GM08714 (cell line): ENCODE results near the gene PTGFRN.

Experiments
- H3K4me3 ChIP-seq: fragments of 200-500 bp; sonication (Bioruptor generic); 2 replicates; pipeline ENCODE4 v1.5.1; 2014; ENCODE audit warnings: mild to moderate bottlenecking, low read length, inconsistent platforms
- ZNF274 ChIP-seq: IDR thresholded peaks from 2 replicates; pipeline ENCODE4 v1.6.1; 2012; ENCODE audit warnings: mild to moderate bottlenecking, low read depth, low read length

Gene PTGFRN

GRCh38 chr1:116994411-116994810 is 84.7 kb downstream of the PTGFRN start:
- TF ChIP-seq ZNF274 = no peak
- H3K4me3 ChIP-seq = no peak overlapping the region

GRCh38 chr1:116997066-116997465 is 87.3 kb downstream of the PTGFRN start:
- no peak for TF ChIP-seq ZNF274
- no peak overlapping the region for H3K4me3 ChIP-seq

GRCh38 chr1:116997636-116998035 is 87.9 kb downstream of the PTGFRN start:
- TF ChIP-seq ZNF274 = no peak

GRCh38 chr1:116999596-116999995 is 89.9 kb downstream of the PTGFRN start:
- no peak overlapping the region for H3K4me3 ChIP-seq
- no peak for TF ChIP-seq ZNF274

More at GRCh38 chr1:116997636-116998035, 87.9 kb downstream of the PTGFRN start:
- no peak overlapping the region for H3K4me3 ChIP-seq

GRCh38 chr1:117000142-117000541 is 90.4 kb downstream of the PTGFRN start:
- no peak overlapping the region for H3K4me3 ChIP-seq
- no peak for TF ChIP-seq ZNF274

GRCh38 chr1:117001254-117001927 is 91.7 kb downstream of the PTGFRN start, which contains the start of gene CD101:
CD101 (plus strand) TSS chr1:117001760; CDS start chr1:117001818, 58 bp downstream.
- TF ChIP-seq ZNF274 = no peak

GRCh38 chr1:117003223-117003875 is 93.6 kb downstream of the PTGFRN start:
- no peak overlapping the region; the same call in 1 of the 2 replicates for H3K4me3 ChIP-seq
- no peak for TF ChIP-seq ZNF274

More at GRCh38 chr1:117001254-117001927, 91.7 kb downstream of the PTGFRN start, which contains the start of gene CD101:
- H3K4me3 ChIP-seq = peak within 1 kb of the TSS; percentile 56; the same call in 1 of the 2 replicates

- H3K4me3 ChIP-seq = no peak overlapping the region
- no peak for TF ChIP-seq ZNF274
These were observed 98.0 kb downstream of the PTGFRN start for GRCh38 chr1:117007719-117008013.

GRCh38 chr1:117008656-117009055 is 98.9 kb downstream of the PTGFRN start:
- no peak overlapping the region for H3K4me3 ChIP-seq
- TF ChIP-seq ZNF274 = no peak

- TF ChIP-seq ZNF274 = no peak
- no peak overlapping the region for H3K4me3 ChIP-seq
These were observed 99.4 kb downstream of the PTGFRN start for GRCh38 chr1:117009132-117009531.

GRCh38 chr1:117010310-117010969 is 100.7 kb downstream of the PTGFRN start:
- H3K4me3 ChIP-seq = no peak overlapping the region
- TF ChIP-seq ZNF274 = no peak

GRCh38 chr1:117011334-117011733 is 101.6 kb downstream of the PTGFRN start:
- H3K4me3 ChIP-seq = no peak overlapping the region
- no peak for TF ChIP-seq ZNF274

GRCh38 chr1:117013309-117013858 is 103.7 kb downstream of the PTGFRN start:
- TF ChIP-seq ZNF274 = no peak

GRCh38 chr1:117014209-117014608 is 104.5 kb downstream of the PTGFRN start:
- no peak overlapping the region for H3K4me3 ChIP-seq
- TF ChIP-seq ZNF274 = no peak

More at GRCh38 chr1:117013309-117013858, 103.7 kb downstream of the PTGFRN start:
- no peak overlapping the region for H3K4me3 ChIP-seq
